H7 (cell line): ENCODE measurements around the gene NFATC1. TPM values are rescaled to one million over a fixed set of nuclear protein-coding genes. Genes with fewer than 3 reads are reported as not detected.

ENCODE experiments used
- DNase-seq: peaks from one replicate; pipeline ENCODE4 v3.0.0; 2012
- H3K27me3 ChIP-seq: 2 replicates; pipeline ENCODE4 v1.6.0; 2011; ENCODE audit warnings: mild to moderate bottlenecking, low read length; ENCODE audit not compliant: control insufficient read depth, insufficient read depth
- H3K36me3 ChIP-seq: replicated peaks from 2 replicates; pipeline ENCODE4 v1.5.1; 2011; ENCODE audit warnings: low read length; ENCODE audit not compliant: control insufficient read depth, insufficient read depth
- H3K4me3 ChIP-seq: 2 replicates; pipeline ENCODE4 v1.5.1; 2011; ENCODE audit warnings: low read depth, mild to moderate bottlenecking, control low read depth, low read length, moderate library complexity; ENCODE audit not compliant: insufficient read depth
- total RNA-seq: library from RNA; depleted of rRNA; stranded (reverse); fragments of >200 nt; shearing (Covaris generic); gene quantifications from 2 replicates; pipeline ENCODE4 v1.2.3, GENCODE V29; 2014

The NFATC1 gene
- total RNA-seq, 1 experiment from 2014 or later: 14.5 TPM

GRCh38 chr18:79487183-79487800 lies 91.6 kb downstream of the NFATC1 start:
- peak; percentile 61 for DNase-seq
- no peaks in the 10 kb centered on the region for H3K36me3 ChIP-seq
- H3K4me3 ChIP-seq: no peak overlapping the region
- no peaks in the 10 kb centered on the region for H3K27me3 ChIP-seq

- Histone ChIP-seq H3K36me3 (no peaks in the 10 kb centered on the region), H3K27me3 (no peaks in the 10 kb centered on the region), H3K4me3 (no peak overlapping the region)
- DNase-seq: peak; percentile 56
Measured at GRCh38 chr18:79487801-79488201, 92.1 kb downstream of the NFATC1 start.

GRCh38 chr18:79488311-79489050 lies 92.8 kb downstream of the NFATC1 start:
- Histone ChIP-seq H3K27me3 (no peaks in the 10 kb centered on the region), H3K36me3 (no peaks in the 10 kb centered on the region), H3K4me3 (no peak overlapping the region)
- DNase-seq: peak; percentile 56

DNA sequence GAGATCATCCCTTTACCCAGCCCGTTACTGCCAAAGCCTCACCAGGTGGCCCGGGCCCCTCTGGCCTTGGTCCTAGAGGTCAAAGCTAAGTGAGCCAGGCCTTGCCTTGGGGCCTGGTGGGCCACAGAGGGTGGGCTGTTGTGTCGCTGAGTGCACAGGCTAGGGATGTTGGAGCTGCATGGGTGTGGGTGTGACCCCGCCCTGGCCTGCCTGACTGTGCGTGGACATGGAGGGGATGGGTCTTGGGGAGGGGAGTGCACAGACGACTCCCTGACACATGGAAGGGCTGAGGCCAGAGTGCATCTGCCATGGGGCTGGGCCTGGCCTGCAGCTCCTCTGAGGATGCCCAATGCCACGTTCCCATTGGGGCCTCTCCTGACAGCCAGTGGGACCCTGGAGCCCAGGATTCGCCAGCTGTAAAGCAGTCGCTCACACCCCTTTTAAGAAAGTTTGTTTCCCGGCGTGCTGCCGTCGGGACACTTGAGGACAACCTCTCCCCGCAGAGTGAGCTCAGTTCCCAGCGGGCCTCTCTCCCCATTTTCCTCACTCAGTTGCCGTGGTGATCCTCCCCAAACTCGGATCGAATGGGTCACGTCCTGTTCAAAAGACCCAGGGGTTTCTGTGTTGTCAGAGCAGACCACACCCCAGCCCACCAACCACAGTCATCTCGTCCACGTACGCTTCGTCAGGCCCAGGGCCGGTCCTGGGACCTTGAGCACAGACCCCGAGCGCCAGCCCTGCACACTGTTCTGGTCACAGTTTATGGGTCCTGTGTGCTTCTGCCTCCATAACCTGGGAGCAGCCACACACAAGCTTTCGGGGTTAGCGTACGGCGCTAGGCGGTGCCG lies 93.5 kb downstream of the NFATC1 start:
- H3K27me3 ChIP-seq: no peaks in the 10 kb centered on the region
- no peaks in the 10 kb centered on the region for H3K36me3 ChIP-seq
- peak; percentile 50 for DNase-seq
- H3K4me3 ChIP-seq: no peak overlapping the region

DNA sequence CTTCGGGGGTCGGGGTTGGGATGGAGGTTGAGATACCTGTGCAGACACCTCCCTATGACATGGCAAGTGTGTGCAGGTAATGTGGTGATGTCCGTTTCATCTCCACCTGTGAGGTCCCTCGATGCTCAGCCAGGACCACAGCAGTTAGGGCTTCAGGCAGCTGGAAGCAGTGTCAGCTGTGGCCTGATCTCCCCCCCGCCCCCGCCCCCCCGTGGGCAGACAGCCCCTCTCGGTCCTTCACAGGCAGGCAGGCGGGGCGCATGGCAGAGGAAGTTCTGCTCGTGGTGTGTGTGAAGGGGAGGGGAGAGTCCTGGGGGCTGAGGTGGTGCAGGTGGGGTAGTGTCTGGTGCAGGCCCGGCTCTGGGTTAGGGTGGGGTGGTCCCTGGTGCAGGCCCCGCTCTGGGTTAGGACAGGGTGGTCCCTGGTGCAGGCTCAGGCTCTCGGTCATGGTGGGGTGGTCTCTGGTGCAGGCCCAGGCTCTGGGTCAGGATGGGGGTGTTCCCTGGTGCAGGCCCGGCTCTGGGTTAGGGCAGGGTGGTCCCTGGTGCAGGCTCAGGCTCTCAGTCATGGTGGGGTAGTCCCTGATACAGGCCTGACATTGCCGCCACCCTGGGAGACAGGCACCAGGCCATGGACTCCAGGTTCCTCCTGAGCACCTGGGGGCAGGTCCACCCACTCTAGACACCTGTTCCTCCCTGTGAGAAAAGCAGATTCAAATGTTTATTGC lies 94.3 kb downstream of the NFATC1 start:
- H3K4me3 ChIP-seq: no peak overlapping the region
- DNase-seq: peak; percentile 62

DNA sequence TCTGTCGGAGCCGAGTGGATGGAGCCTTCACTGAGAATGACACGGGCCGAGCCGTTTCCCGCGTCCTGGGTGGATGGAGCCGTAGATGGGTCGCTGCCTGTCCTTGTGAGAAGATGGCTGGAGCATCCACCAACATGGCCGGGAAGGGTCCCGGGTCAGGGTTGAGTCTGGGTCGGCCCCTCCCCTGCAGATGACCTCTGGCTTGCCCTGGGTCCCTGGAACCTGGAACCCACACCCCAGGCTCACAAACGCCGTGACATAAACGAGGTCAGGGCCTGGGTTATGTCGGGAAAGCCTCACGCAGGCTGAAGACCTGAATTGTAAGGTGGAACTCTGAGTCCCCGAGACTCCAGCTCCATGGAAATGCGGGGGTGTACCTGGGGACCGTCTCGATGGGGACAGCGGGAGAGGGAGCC lies 94.9 kb downstream of the NFATC1 start:
- Histone ChIP-seq H3K4me3 (no peak overlapping the region), H3K36me3 (no peaks in the 10 kb centered on the region), H3K27me3 (no peaks in the 10 kb centered on the region)
- peak; percentile 52 for DNase-seq

More for the DNA sequence above, 94.3 kb downstream of the NFATC1 start:
- Histone ChIP-seq H3K27me3 (no peaks in the 10 kb centered on the region), H3K36me3 (no peaks in the 10 kb centered on the region)

- H3K36me3 ChIP-seq: no peaks in the 10 kb centered on the region
- no peak overlapping the region for H3K4me3 ChIP-seq
- DNase-seq: no peak
- H3K27me3 ChIP-seq: no peaks in the 10 kb centered on the region
Measured at GRCh38 chr18:79491081-79491551, 95.4 kb downstream of the NFATC1 start.

GRCh38 chr18:79493211-79493800 lies 97.6 kb downstream of the NFATC1 start:
- Histone ChIP-seq H3K27me3 (no peaks in the 10 kb centered on the region), H3K36me3 (no peaks in the 10 kb centered on the region), H3K4me3 (no peak overlapping the region)
- DNase-seq: peak; percentile 60

DNA sequence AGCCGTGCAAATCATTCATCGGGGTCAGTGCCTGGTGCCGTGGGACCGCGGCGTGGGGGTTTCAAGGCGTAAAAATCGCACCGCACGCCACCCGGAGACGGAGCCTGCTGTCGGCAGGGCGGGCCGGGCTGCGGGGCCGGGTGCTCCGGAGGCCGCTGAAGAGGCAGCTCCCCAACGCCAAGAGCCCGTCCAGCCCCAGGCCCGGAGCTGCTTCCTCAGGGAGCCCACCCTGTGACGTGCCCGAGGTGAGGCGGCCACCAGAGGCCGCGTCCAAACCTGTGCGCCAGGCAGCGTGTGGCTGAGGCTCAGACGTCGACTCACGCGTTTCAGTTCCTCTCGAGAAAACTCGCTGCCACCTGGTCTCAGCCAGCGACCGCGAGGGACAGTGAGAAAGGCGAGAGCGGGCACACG lies 98.1 kb downstream of the NFATC1 start:
- Histone ChIP-seq H3K4me3 (no peak overlapping the region), H3K36me3 (no peaks in the 10 kb centered on the region), H3K27me3 (no peaks in the 10 kb centered on the region)
- DNase-seq: peak; percentile 57

DNA sequence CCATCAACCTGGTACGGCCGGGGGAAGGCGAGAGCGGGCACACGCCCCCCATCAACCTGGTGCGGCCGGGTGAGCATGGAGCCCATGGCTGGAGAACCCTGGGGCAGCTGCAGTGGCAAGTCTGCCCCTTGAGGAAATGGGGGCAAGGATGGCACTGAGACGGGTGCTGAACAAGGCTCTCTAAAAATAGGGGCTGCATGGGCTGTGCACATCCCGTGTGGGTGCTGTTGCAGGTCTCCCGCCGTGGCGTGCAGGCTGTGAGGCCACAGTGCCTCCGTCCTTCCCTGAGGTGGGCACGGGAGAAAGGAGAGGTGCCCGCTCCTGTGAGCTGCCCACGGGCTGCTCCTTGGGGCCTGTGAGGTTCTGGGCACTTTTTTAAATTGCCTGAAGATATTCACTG lies 99.2 kb downstream of the NFATC1 start:
- Histone ChIP-seq H3K4me3 (no peak overlapping the region), H3K36me3 (no peaks in the 10 kb centered on the region), H3K27me3 (no peaks in the 10 kb centered on the region)
- peak; percentile 40 for DNase-seq

DNA sequence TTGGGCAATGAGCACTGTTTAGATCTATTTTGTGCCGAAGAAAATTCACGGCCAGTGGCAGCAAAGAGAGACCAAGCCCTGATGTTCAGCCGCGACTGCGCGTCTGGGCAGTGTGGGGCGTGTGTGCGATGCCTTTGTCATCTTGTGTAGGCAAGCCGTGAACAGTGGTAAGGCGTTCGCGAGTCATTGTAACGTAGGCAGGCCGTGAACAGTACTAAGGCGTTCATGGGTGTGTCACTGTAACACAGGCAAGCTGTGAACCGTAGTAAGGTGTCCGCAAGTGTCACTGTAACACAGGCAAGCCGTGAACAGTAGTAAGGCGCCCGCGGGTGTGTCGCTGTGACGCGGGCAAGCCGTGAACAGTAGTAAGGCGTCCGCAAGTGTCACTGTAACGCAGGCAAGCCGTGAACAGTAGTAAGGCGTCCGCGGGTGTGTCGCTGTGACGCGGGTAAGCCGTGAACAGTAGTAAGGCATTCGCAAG lies 99.9 kb downstream of the NFATC1 start:
- Histone ChIP-seq H3K27me3 (no peaks in the 10 kb centered on the region), H3K36me3 (no peaks in the 10 kb centered on the region), H3K4me3 (no peak overlapping the region)
- peak; percentile 34 for DNase-seq

DNA sequence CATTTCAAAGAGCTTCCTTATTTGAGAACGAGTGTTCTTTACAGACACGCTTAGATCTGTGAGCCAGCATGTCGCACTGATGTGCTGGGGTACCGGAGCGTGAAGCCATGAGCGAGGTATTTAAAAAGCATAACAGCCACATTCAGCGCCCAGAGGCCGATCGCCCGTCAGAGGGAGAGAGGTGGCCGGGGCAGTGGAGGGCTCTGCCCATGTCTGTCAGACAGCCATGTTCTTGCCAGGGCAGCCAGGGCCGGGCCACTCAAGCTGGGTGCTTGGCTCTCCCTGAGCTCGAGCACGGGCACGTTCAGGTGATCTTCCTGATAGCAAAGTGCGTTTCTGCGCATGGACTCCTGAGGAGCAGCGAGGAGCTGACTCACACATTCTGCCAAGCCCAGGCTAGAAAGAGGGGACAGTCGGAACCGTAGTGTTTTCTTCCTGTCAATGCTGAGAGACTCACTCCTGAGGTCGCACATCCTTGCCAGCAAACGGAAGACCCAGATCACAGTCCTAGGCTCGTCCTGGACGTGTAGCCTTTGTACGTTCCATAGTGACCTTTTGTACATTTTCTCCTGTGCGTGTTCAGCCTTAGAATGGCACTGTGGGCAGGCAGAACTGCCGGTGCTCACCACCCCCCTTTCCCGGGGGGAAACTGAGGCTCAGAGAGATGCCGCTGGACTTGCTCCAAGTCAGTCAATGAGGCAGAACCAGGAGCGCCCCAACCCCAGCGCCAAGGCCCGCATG lies 100.7 kb downstream of the NFATC1 start:
- no peaks in the 10 kb centered on the region for H3K27me3 ChIP-seq
- peak; percentile 27 for DNase-seq
- H3K4me3 ChIP-seq: no peak overlapping the region
- no peaks in the 10 kb centered on the region for H3K36me3 ChIP-seq

DNA sequence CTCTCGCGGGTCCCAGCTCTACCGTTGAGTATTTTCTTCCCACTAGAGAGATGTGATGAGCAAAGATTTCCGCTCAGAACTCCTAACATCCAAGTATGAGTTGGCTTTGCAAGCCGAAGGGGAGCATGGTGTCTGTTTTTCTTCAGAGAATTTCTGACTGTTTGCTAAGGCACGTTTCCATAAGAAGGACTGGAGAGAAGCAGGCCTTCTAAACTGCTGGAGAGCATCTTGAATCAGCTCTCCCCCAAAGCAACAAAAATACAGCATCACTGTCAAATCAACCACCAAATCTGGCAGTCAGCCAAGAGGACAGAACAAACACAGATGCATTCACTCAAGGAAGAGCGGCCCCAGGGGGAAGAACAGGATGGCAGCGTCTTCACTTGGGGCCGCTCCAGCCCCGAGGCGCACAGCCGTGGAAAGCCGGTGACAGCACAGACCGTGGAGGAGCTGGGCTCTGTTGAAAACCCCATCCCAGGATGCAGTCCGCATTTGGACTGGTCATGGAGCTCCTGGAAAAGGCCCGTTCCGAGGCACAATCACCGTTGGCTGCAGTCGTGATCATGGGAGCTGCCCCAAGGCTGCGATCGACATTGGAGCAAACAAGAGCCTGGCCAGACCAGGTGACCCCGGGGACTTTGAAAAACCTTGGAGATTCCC lies 101.4 kb downstream of the NFATC1 start:
- Histone ChIP-seq H3K36me3 (no peaks in the 10 kb centered on the region), H3K4me3 (no peak overlapping the region), H3K27me3 (no peaks in the 10 kb centered on the region)
- DNase-seq: peak; percentile 26
